Measurements from ENCODE around the gene ABTB2. TPM values are rescaled to one million over a fixed set of nuclear protein-coding genes. Genes with fewer than 3 reads are reported as not detected.

The ABTB2 gene
- total RNA-seq, 1 experiment from 2014 or later: 5.5 TPM

DNA sequence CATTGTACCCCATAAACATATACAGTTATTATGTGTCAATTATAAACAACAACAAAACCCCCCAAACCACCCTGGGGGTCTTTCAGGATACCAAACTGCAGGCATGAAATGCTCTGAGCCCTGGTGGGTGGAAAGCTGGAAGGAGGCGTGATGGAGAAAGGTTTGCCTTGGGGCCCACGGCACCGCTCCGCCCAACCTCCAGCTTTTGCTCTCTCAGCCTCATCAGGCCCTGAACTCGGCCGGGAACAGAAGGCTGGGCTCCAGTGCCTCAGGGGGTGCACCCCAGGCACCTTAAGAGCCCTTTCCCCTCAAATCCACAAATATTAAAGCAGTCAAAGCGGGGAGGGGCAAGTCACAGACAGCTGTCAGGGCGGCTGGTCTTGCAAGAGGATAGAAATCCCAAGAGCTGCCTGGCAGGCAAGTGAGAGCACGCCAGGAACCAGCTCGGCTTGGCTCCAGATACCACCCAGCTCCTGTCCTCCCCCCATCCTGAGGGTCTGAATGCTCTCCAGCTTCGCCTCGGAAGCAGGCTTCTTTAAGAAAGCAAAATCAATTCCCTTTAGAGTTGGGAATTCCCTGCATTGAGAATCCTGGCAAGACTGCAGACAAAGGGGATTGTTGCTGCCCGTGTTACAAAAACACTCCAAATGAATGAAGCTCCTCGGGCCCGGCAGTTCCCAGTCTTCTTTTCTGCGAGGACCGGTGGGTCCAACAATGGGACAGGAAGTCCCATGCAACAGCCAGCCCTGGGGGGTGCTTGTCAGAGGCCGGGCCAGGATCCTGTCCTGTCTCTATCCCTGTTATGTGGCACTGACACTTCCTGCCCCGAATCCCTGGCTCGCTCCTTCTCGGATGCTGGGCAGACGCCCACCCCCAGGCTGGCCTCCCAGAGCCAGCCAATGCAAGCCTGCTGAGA, 171.6 kb downstream of the ABTB2 start:
- no peak overlapping the region for H2AFZ ChIP-seq (ENCODE audit: low read length)
- Mint-ChIP-seq H3K36me3 (ENCODE audit: insufficient read depth in 1 of 3, low read depth in 3 of 3) (no peaks in the 10 kb centered on the region), H3K4me1 (peaks cover 48 to 50% of the 10 kb centered on the region in 2 experiments), H3K27ac (peak overlapping the region; percentile 35 to 85 (median 78); a peak in 4 of 7 replicates), H3K4me3 (peak overlapping the region; percentile 25 to 55; a peak in 4 of 5 replicates), H3K27me3 (ENCODE audit: low read depth) (no peaks in the 10 kb centered on the region; the same call in 1 of the 2 replicates), H3K9me3 (no peaks in the 10 kb centered on the region)
- H3K14ac ChIP-seq (ENCODE audit: insufficient read depth, low read length): peak overlapping the region; percentile 10
- H4K20me1 ChIP-seq (ENCODE audit: control insufficient read depth, insufficient read depth, insufficient read length): no peaks in the 10 kb centered on the region
- H2BK20ac ChIP-seq (ENCODE audit: low read depth, low read length, poor library complexity, severe bottlenecking): no peak overlapping the region
- H3K4me1 ChIP-seq (ENCODE audit: insufficient read depth, low read length): peaks cover 13% of the 10 kb centered on the region; the same call in 1 of the 2 replicates
- no peak overlapping the region for H4K5ac ChIP-seq (ENCODE audit: insufficient read length, low read depth, low read length)
- H4K8ac ChIP-seq (replicated peaks; ENCODE audit: insufficient read length, low read depth, low read length): no peak overlapping the region
- no peak overlapping the region for H3K18ac ChIP-seq (ENCODE audit: insufficient read length, low read depth, low read length)
- H3K56ac ChIP-seq (ENCODE audit: insufficient read length, low read depth, low read length): no peak overlapping the region
- peak; percentile 43 for DNase-seq
- peaks cover 2% of the 10 kb centered on the region for H3K23me2 ChIP-seq (ENCODE audit: insufficient read length, low read depth, low read length, poor library complexity, severe bottlenecking)
- TF ChIP-seq, protein P1, sequence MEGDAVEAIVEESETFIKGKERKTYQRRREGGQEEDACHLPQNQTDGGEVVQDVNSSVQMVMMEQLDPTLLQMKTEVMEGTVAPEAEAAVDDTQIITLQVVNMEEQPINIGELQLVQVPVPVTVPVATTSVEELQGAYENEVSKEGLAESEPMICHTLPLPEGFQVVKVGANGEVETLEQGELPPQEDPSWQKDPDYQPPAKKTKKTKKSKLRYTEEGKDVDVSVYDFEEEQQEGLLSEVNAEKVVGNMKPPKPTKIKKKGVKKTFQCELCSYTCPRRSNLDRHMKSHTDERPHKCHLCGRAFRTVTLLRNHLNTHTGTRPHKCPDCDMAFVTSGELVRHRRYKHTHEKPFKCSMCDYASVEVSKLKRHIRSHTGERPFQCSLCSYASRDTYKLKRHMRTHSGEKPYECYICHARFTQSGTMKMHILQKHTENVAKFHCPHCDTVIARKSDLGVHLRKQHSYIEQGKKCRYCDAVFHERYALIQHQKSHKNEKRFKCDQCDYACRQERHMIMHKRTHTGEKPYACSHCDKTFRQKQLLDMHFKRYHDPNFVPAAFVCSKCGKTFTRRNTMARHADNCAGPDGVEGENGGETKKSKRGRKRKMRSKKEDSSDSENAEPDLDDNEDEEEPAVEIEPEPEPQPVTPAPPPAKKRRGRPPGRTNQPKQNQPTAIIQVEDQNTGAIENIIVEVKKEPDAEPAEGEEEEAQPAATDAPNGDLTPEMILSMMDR (conservative IDR thresholded peaks at IDR 0.05): no peak
- no peak overlapping the region for H4K91ac ChIP-seq (ENCODE audit: insufficient read length, low read depth, low read length)
- no peak overlapping the region for H2BK120ac ChIP-seq (ENCODE audit: low read depth, low read length, poor library complexity, severe bottlenecking)
- no peak overlapping the region for H3T11ph ChIP-seq (ENCODE audit: low read length)
- WGBS (ENCODE audit: extremely low coverage, insufficient read length, low lambda C conversion rate): no CpG with 5 or more reads among the region's 22 CpGs
- H3K79me2 ChIP-seq (ENCODE audit: insufficient read depth, low read length): no peaks in the 10 kb centered on the region
- H3K27me3 ChIP-seq (ENCODE audit: insufficient read depth, low read length): no peaks in the 10 kb centered on the region
- peak overlapping the region; percentile 41 for H3K4me2 ChIP-seq (ENCODE audit: insufficient read depth, insufficient read length, low read length)
- H3K9me3 ChIP-seq (ENCODE audit: control insufficient read depth, low read depth, low read length): no peaks in the 10 kb centered on the region
- no peak overlapping the region for H3K4ac ChIP-seq (ENCODE audit: low read depth, low read length)
- H3K9ac ChIP-seq (ENCODE audit: extremely low read depth, insufficient read length, low read length): no peak overlapping the region
- H2BK12ac ChIP-seq (ENCODE audit: insufficient read length, low read depth, low read length): no peak overlapping the region
- no peak overlapping the region for H2BK15ac ChIP-seq (ENCODE audit: low read depth, low read length)
- no peaks in the 10 kb centered on the region for H3K79me1 ChIP-seq (ENCODE audit: insufficient read depth, low read depth, low read length, poor library complexity, severe bottlenecking)
- H3K23ac ChIP-seq (ENCODE audit: insufficient read length, low read depth, low read length): no peak overlapping the region
- no peak overlapping the region for H2BK5ac ChIP-seq (ENCODE audit: insufficient read length, low read length)
- no peak overlapping the region for H3K27ac ChIP-seq (ENCODE audit: insufficient read length, low read depth, low read length)
- H2AK5ac ChIP-seq (ENCODE audit: insufficient read length, low read length): no peak overlapping the region
